ENCODE data around the gene AGMO. TPM values are rescaled to one million over a fixed set of nuclear protein-coding genes. Genes with fewer than 3 reads are reported as not detected.

Gene AGMO
- total RNA-seq, 1 experiment from 2014 or later = 0.11 TPM

DNA sequence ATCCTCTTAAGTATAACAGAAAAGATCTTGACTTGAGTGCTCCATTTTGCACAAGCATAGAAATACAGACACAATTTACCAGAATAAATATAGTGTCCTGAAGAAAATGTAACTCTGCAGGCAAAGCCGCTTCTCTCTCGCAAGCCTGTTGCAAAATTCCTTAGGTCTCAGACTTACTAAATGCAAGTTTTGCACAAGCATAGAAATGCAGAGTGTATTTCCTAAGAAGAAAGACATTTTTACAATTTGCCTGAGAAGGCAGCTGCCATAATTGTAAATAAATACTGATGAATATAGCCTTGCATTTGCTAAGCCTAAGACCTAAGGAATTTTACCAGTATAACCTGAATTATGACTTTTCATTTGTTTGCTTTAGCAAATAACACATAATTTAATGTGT lies 67.1 kb downstream of the AGMO start:
- no peaks in the 10 kb centered on the region for H3F3A ChIP-seq (ENCODE audit: low read length, unreplicated experiment)
- H2AFZ ChIP-seq (ENCODE audit: low read length) = no peak overlapping the region
- H3K4me2 ChIP-seq (ENCODE audit: low read length) = no peak overlapping the region
- H4K20me1 ChIP-seq (ENCODE audit: low read length) = no peaks in the 10 kb centered on the region
- no peaks in the 10 kb centered on the region for H3K9me2 ChIP-seq (replicated peaks; ENCODE audit: low read length)
- no peak overlapping the region for H3K4me3 ChIP-seq (ENCODE audit: low read length)
- no peak overlapping the region for H3K9ac ChIP-seq (ENCODE audit: low read length)
- no peaks in the 10 kb centered on the region for H3K27me3 ChIP-seq (ENCODE audit: low read length)
- intact Hi-C loops (cut with micrococcal nuclease) = no loop called here
- POLR2A ChIA-PET (ENCODE audit: unreplicated experiment) = interaction anchor here (0.7 kb wide), 1 partner anchor 110 kb away, joined by 3 read pairs; no protein-coding TSS in a partner anchor
- no peak overlapping the region for H3K27ac ChIP-seq (ENCODE audit: low read length)
- DNase-seq (peak; percentile 40), ATAC-seq (peak; percentile 67)
- no TSS peak for BruUV-seq (replicated peaks)
- no peaks in the 10 kb centered on the region for H3K4me1 ChIP-seq (ENCODE audit: insufficient read depth, low read length)
- H3K79me2 ChIP-seq (ENCODE audit: low read length) = no peaks in the 10 kb centered on the region
- no peaks in the 10 kb centered on the region for H3K36me3 ChIP-seq (ENCODE audit: low read depth, low read length)
- CTCF ChIA-PET = interaction anchor here (0.5 kb wide), 2 partner anchors 62 to 396 kb away, joined by 3 to 18 read pairs; no protein-coding TSS in a partner anchor
- TF ChIP-seq EZH2phosphoT487 (IDR thresholded peaks at IDR 0.05; ENCODE audit: borderline replicate concordance, low read length) (no peak), EZH2 (IDR thresholded peaks at IDR 0.05; ENCODE audit: low read length, unreplicated experiment) (no peak)
- TF ChIP-seq, protein P1, sequence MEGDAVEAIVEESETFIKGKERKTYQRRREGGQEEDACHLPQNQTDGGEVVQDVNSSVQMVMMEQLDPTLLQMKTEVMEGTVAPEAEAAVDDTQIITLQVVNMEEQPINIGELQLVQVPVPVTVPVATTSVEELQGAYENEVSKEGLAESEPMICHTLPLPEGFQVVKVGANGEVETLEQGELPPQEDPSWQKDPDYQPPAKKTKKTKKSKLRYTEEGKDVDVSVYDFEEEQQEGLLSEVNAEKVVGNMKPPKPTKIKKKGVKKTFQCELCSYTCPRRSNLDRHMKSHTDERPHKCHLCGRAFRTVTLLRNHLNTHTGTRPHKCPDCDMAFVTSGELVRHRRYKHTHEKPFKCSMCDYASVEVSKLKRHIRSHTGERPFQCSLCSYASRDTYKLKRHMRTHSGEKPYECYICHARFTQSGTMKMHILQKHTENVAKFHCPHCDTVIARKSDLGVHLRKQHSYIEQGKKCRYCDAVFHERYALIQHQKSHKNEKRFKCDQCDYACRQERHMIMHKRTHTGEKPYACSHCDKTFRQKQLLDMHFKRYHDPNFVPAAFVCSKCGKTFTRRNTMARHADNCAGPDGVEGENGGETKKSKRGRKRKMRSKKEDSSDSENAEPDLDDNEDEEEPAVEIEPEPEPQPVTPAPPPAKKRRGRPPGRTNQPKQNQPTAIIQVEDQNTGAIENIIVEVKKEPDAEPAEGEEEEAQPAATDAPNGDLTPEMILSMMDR (conservative IDR thresholded peaks at IDR 0.05; ENCODE audit: low read depth, low read length) = no peak
- H3K9me3 ChIP-seq (ENCODE audit: low read length) = no peaks in the 10 kb centered on the region

DNA sequence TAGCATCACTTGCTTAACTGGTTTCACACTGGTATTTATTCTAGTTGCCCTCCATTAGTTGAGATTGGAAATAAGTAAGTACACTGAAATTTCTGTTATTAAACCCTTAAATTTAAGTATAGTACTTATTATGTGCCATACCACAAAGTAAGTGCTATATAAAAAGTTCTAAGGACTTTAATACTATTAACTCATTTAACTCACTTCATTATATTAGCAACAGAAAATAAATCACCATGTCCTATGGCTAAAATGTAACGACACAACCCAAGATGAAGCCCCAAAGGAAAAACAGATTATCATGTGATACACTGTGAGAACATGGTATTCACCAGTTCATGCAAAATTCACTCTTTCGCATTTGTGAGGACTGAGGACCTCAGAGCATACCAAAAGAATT lies 70.5 kb downstream of the AGMO start:
- H3K79me2 ChIP-seq (ENCODE audit: low read length) = no peaks in the 10 kb centered on the region
- H3K9me2 ChIP-seq (replicated peaks; ENCODE audit: low read length) = no peaks in the 10 kb centered on the region
- intact Hi-C loops (cut with micrococcal nuclease) = no loop called here
- ChIA-PET CTCF (no interaction called here), POLR2A (ENCODE audit: unreplicated experiment) (no interaction called here)
- DNase-seq = no peak
- no peaks in the 10 kb centered on the region for H4K20me1 ChIP-seq (ENCODE audit: low read length)
- no peaks in the 10 kb centered on the region for H3K9me3 ChIP-seq (ENCODE audit: low read length)
- no peak overlapping the region for H3K4me3 ChIP-seq (ENCODE audit: low read length)
- H3K27me3 ChIP-seq (ENCODE audit: low read length) = peaks cover 4% of the 10 kb centered on the region; the same call in 1 of the 2 replicates
- no peaks in the 10 kb centered on the region for H3F3A ChIP-seq (ENCODE audit: low read length, unreplicated experiment)
- no peak overlapping the region for H3K9ac ChIP-seq (ENCODE audit: low read length)
- no peak for ATAC-seq
- BruUV-seq (replicated peaks) = no TSS peak
- no peak overlapping the region for H3K27ac ChIP-seq (ENCODE audit: low read length)
- H2AFZ ChIP-seq (ENCODE audit: low read length) = no peak overlapping the region
- TF ChIP-seq EZH2 (IDR thresholded peaks at IDR 0.05; ENCODE audit: low read length, unreplicated experiment) (no peak), EZH2phosphoT487 (IDR thresholded peaks at IDR 0.05; ENCODE audit: borderline replicate concordance, low read length) (no peak)
- TF ChIP-seq, protein P1 (conservative IDR thresholded peaks at IDR 0.05; ENCODE audit: low read depth, low read length) = no peak
- H3K4me1 ChIP-seq (ENCODE audit: insufficient read depth, low read length) = no peaks in the 10 kb centered on the region
- H3K36me3 ChIP-seq (ENCODE audit: low read depth, low read length) = no peaks in the 10 kb centered on the region
- no peak overlapping the region for H3K4me2 ChIP-seq (ENCODE audit: low read length)

DNA sequence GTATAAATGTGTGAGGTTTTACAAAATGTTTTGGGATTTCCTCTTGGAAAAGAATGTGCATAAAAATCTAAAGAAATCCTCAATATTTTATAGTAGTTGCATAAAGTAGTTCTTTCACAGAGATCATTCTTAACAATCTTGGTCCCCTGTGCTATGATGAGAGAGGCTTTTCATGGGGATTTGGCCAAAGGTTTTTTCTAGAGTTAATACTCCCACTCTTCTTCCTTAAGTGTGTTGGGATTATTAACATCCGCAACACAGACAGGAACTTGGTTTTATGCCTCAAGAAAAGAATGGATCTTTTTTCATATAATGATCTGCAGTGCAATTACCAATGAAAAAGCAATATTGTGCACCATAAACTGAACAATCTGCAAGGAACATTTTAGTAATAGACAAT lies 71.5 kb downstream of the AGMO start:
- H3K9me2 ChIP-seq (replicated peaks; ENCODE audit: low read length) = no peaks in the 10 kb centered on the region
- no peak overlapping the region for H3K9ac ChIP-seq (ENCODE audit: low read length)
- DNase-seq (no peak), ATAC-seq (no peak)
- POLR2A ChIA-PET (ENCODE audit: unreplicated experiment) = no interaction called here
- no peak overlapping the region for H2AFZ ChIP-seq (ENCODE audit: low read length)
- H3K27ac ChIP-seq (ENCODE audit: low read length) = no peak overlapping the region
- H3F3A ChIP-seq (ENCODE audit: low read length, unreplicated experiment) = no peaks in the 10 kb centered on the region
- no peak overlapping the region for H3K4me3 ChIP-seq (ENCODE audit: low read length)
- CTCF ChIA-PET = no interaction called here
- no peaks in the 10 kb centered on the region for H3K36me3 ChIP-seq (ENCODE audit: low read depth, low read length)
- H3K9me3 ChIP-seq (ENCODE audit: low read length) = no peaks in the 10 kb centered on the region
- H3K27me3 ChIP-seq (ENCODE audit: low read length) = peaks cover 10% of the 10 kb centered on the region
- no peaks in the 10 kb centered on the region for H3K4me1 ChIP-seq (ENCODE audit: insufficient read depth, low read length)
- H4K20me1 ChIP-seq (ENCODE audit: low read length) = no peaks in the 10 kb centered on the region
- intact Hi-C loops (cut with micrococcal nuclease) = no loop called here
- TF ChIP-seq EZH2 (IDR thresholded peaks at IDR 0.05; ENCODE audit: low read length, unreplicated experiment) (no peak), EZH2phosphoT487 (IDR thresholded peaks at IDR 0.05; ENCODE audit: borderline replicate concordance, low read length) (no peak)
- TF ChIP-seq, protein P1 (conservative IDR thresholded peaks at IDR 0.05; ENCODE audit: low read depth, low read length) = no peak
- no TSS peak for BruUV-seq (replicated peaks)
- no peak overlapping the region for H3K4me2 ChIP-seq (ENCODE audit: low read length)
- H3K79me2 ChIP-seq (ENCODE audit: low read length) = no peaks in the 10 kb centered on the region

Measured in PC-3 (cell line).